Activated T-helper 9 cell treated with anti-CD3 and anti-CD28 coated beads, Interleukin-2, amount 50 U/mL, for 16 hours (primary cell): ENCODE measurements around the gene CPXM2.

Source experiments
- DNase-seq: peaks from one replicate; pipeline ENCODE4 v3.0.0-alpha.2; 2020; ENCODE audit warnings: low read depth

CPXM2 gene

GRCh38 chr10:123891144-123892071, at the start of gene CPXM2:
TSS of gene CPXM2 (minus strand) at chr10:123891807. CDS start at chr10:123891659, 148 bp downstream.
- no peak for DNase-seq

GRCh38 chr10:123939591-123939990, 48.0 kb upstream of the CPXM2 start:
- DNase-seq, result no peak

- no peak for DNase-seq
These were observed 47.3 kb upstream of the CPXM2 start for GRCh38 chr10:123938890-123939289.

GRCh38 chr10:123936426-123936825, 44.8 kb upstream of the CPXM2 start:
- DNase-seq, result no peak

- DNase-seq, result no peak
These were observed 44.1 kb upstream of the CPXM2 start for GRCh38 chr10:123935680-123936079.

- DNase-seq, result no peak
These were observed 43.2 kb upstream of the CPXM2 start for GRCh38 chr10:123934846-123935245.

GRCh38 chr10:123930340-123931001, 38.9 kb upstream of the CPXM2 start:
- DNase-seq, result no peak

GRCh38 chr10:123929791-123930190, 38.2 kb upstream of the CPXM2 start:
- no peak for DNase-seq

- no peak for DNase-seq
These were observed 36.8 kb upstream of the CPXM2 start for GRCh38 chr10:123928427-123928826.

GRCh38 chr10:123926401-123927264, 35.0 kb upstream of the CPXM2 start:
- no peak for DNase-seq

- DNase-seq, result no peak
These were observed 30.5 kb upstream of the CPXM2 start for GRCh38 chr10:123922126-123922525.

- no peak for DNase-seq
These were observed 25.2 kb upstream of the CPXM2 start for GRCh38 chr10:123916775-123917174.

- no peak for DNase-seq
These were observed 22.2 kb upstream of the CPXM2 start for GRCh38 chr10:123913688-123914268.

GRCh38 chr10:123912871-123913270, 21.3 kb upstream of the CPXM2 start:
- DNase-seq, result no peak

- no peak for DNase-seq
These were observed 20.9 kb upstream of the CPXM2 start for GRCh38 chr10:123912466-123912865.

GRCh38 chr10:123911866-123912265, 20.3 kb upstream of the CPXM2 start:
- DNase-seq, result no peak

- no peak for DNase-seq
These were observed 18.3 kb upstream of the CPXM2 start for GRCh38 chr10:123909866-123910265.

GRCh38 chr10:123909426-123909825, 17.8 kb upstream of the CPXM2 start:
- no peak for DNase-seq

GRCh38 chr10:123908379-123908778, 16.8 kb upstream of the CPXM2 start:
- DNase-seq, result no peak

- DNase-seq, result no peak
These were observed 15.5 kb upstream of the CPXM2 start for GRCh38 chr10:123906884-123907652.

GRCh38 chr10:123906296-123906695, 14.7 kb upstream of the CPXM2 start:
- no peak for DNase-seq
